Thyroid gland (tissue), 4 donors: Measurements from ENCODE around the gene KBTBD2. TPM values are rescaled to one million over a fixed set of nuclear protein-coding genes. Genes with fewer than 3 reads are reported as not detected.

ENCODE experiments used
- DNase-seq, 2 donors: peaks; one replicate each; pipeline ENCODE4 v3.0.0-alpha.2; 2019
- H3K27ac ChIP-seq, 3 donors: fragments of 200-600 bp; sonication (generic); 1 replicate in 2 of 3; 2 replicates in 1 of 3; pipeline ENCODE4 v1.5.1; 2016 to 2019; ENCODE audit warnings: mild to moderate bottlenecking in 1 of 3, moderate library complexity in 1 of 3
- H3K27me3 ChIP-seq: fragments of 200-600 bp; sonication (generic); one replicate; pipeline ENCODE4 v1.5.1; 2019
- H3K36me3 ChIP-seq, 2 donors: fragments of 200-600 bp; sonication (generic); one replicate each; pipeline ENCODE4 v1.5.1; 2016 to 2019
- H3K4me1 ChIP-seq, 2 donors: fragments of 200-600 bp; sonication (generic); one replicate each; pipeline ENCODE4 v1.5.1; 2017 to 2019
- H3K4me3 ChIP-seq, 3 donors: fragments of 200-600 bp; sonication (generic); replicated peaks in 1 of 3; 1 replicate in 2 of 3; 2 replicates in 1 of 3; pipeline ENCODE4 v1.5.1; 2016; ENCODE audit warnings: mild to moderate bottlenecking in 1 of 3
- H3K9me3 ChIP-seq: fragments of 200-600 bp; sonication (generic); one replicate; pipeline ENCODE4 v1.5.1; 2017
- POLR2A ChIP-seq, 2 donors: fragments of 450-650 bp; IDR thresholded peaks; one replicate each; pipeline ENCODE4 v1.6.1; 2017; ENCODE audit warnings: antibody characterized with exemption in 2 of 2, mild to moderate bottlenecking in 2 of 2, moderate library complexity in 1 of 2
- WGBS, 2 donors: methylation state at CpG; one replicate each; pipeline ENCODE4 v1.1.5; 2017; 5-methylcytosine and 5-hydroxymethylcytosine counted together
- intact Hi-C: fragments of 100-400 bp; cut with DNase I; formaldehyde crosslinking; loops from one replicate; pipeline ENCODE4 v1.15.1; 2023
- total RNA-seq, 4 donors: library from RNA; depleted of rRNA; stranded (reverse); fragments of >200 nt; gene quantifications; one replicate each; pipeline ENCODE4 v1.2.3, GENCODE V29; 2016
- TF ChIP-seq, protein P1 (sequence below), 6 experiments: fragments of 200-600 bp in 3 of 6; fragments of 450-650 bp in 3 of 6; sonication (generic) in 3 of 6; IDR thresholded peaks; one replicate each; pipeline ENCODE4 v1.5.1; 2016 to 2019; ENCODE audit warnings: antibody characterized with exemption in 6 of 6, mild to moderate bottlenecking in 2 of 6, inconsistent platforms in 1 of 6, moderate library complexity in 1 of 6

KBTBD2 gene
- total RNA-seq, 4 donors from 2014 or later = 35.1 to 49.8 (median 42.5) TPM

DNA sequence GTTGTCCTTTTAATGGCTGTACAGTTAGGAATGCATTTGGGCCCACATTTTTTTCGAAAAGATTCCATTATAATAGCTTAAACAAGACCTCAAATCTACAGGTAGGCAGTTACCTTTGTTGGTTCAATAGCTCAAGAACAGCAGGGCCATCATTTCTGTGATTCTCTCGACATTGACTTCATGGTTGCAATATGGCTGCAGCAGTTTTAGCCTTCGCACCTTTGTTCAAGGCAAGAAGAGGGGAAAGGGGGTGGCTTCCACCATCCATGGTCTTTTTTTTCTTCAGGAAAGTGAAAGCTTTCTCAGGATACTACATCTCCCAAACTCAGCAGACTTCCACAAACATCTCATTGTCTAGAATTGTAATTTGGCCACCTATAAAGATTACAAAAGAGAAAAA, 2.2 kb upstream of the KBTBD2 start:
- no peaks in the 10 kb centered on the region for H3K27me3 ChIP-seq
- TF ChIP-seq, protein P1, sequence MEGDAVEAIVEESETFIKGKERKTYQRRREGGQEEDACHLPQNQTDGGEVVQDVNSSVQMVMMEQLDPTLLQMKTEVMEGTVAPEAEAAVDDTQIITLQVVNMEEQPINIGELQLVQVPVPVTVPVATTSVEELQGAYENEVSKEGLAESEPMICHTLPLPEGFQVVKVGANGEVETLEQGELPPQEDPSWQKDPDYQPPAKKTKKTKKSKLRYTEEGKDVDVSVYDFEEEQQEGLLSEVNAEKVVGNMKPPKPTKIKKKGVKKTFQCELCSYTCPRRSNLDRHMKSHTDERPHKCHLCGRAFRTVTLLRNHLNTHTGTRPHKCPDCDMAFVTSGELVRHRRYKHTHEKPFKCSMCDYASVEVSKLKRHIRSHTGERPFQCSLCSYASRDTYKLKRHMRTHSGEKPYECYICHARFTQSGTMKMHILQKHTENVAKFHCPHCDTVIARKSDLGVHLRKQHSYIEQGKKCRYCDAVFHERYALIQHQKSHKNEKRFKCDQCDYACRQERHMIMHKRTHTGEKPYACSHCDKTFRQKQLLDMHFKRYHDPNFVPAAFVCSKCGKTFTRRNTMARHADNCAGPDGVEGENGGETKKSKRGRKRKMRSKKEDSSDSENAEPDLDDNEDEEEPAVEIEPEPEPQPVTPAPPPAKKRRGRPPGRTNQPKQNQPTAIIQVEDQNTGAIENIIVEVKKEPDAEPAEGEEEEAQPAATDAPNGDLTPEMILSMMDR (IDR thresholded peaks at IDR 0.05) = no peak
- no peak for TF ChIP-seq POLR2A (IDR thresholded peaks at IDR 0.05)
- H3K4me3 ChIP-seq = no peak overlapping the region
- peaks cover 16 to 20% of the 10 kb centered on the region in 2 donors for H3K4me1 ChIP-seq
- WGBS, 2 donors = 92 to 99% methylated on average over 3 of the region's 3 CpGs
- no peak for DNase-seq
- H3K9me3 ChIP-seq = no peaks in the 10 kb centered on the region
- no peaks in the 10 kb centered on the region for H3K36me3 ChIP-seq
- no peak overlapping the region for H3K27ac ChIP-seq
- intact Hi-C loops = no loop called here

DNA sequence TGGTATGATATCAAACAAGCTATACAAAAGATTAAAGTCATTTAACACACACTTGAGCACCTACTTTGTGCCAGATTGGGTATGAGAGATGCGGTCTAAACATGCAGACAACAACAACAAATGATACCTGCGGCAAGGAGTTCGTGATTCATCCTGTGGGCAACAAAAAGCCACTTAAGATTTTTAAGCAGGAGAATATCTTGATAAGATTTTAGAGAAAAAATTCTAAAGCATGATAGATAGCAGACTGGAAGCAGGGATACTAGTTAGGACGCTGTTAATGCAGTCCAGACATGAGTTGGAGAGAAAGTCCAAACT, 1.6 kb upstream of the KBTBD2 start:
- H3K4me3 ChIP-seq = no peak overlapping the region
- intact Hi-C loops = no loop called here
- H3K4me1 ChIP-seq = peaks cover 16 to 23% of the 10 kb centered on the region in 2 donors
- H3K36me3 ChIP-seq = no peaks in the 10 kb centered on the region
- no peaks in the 10 kb centered on the region for H3K27me3 ChIP-seq
- DNase-seq = no peak
- 73 to 74% methylated on average over 4 of the region's 4 CpGs for WGBS, 2 donors
- TF ChIP-seq, protein P1 (IDR thresholded peaks at IDR 0.05) = no peak
- TF ChIP-seq POLR2A (IDR thresholded peaks at IDR 0.05) = no peak
- H3K9me3 ChIP-seq = no peaks in the 10 kb centered on the region
- peak overlapping the region; percentile 91 to 100 (median 96) for H3K27ac ChIP-seq

DNA sequence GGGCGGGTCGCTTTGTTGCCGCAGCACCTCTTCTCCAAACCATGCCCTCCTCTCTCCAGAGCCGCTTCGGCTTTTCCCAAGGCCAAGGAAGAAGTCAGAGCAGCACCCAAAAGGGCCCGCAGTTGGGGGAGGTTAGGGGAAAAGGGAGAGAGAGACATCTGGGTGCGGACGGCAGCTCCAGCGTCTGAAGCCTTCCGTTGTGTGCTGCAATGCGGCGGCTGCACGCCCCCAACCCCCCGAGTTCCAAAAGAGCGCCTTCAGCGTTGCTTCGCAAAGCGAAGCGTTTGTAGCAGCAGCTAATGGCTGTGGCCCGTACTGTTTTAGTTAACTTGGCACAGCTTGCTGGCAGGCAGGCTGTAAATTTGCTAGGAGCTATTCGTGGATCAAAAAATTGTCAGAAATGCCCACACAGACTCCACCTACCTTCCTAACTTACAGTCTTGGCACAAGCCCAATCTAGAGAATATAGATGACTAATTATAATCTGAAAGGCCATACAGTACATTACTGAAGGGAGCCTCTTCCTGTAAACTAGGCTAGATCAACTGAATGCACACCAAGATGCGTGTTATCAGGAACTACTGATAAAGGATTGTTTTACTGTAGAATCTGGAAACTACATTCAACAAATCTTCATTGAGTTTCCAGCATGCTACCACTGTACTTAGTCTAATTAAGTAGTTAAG, 1.1 kb upstream of the KBTBD2 start:
- H3K9me3 ChIP-seq = no peaks in the 10 kb centered on the region
- H3K4me3 ChIP-seq = peak overlapping the region; percentile 1 to 56 (median 49)
- peaks cover 19 to 28% of the 10 kb centered on the region in 2 donors for H3K4me1 ChIP-seq
- no peak for TF ChIP-seq POLR2A (IDR thresholded peaks at IDR 0.05)
- TF ChIP-seq, protein P1 (IDR thresholded peaks at IDR 0.05) = no peak
- intact Hi-C loops = no loop called here
- H3K36me3 ChIP-seq = no peaks in the 10 kb centered on the region
- DNase-seq = peak; percentile 29 to 48
- H3K27ac ChIP-seq = peak overlapping the region; percentile 91 to 100 (median 96)
- 4% methylated on average over 22 of the region's 22 CpGs for WGBS, 2 donors
- H3K27me3 ChIP-seq = no peaks in the 10 kb centered on the region

DNA sequence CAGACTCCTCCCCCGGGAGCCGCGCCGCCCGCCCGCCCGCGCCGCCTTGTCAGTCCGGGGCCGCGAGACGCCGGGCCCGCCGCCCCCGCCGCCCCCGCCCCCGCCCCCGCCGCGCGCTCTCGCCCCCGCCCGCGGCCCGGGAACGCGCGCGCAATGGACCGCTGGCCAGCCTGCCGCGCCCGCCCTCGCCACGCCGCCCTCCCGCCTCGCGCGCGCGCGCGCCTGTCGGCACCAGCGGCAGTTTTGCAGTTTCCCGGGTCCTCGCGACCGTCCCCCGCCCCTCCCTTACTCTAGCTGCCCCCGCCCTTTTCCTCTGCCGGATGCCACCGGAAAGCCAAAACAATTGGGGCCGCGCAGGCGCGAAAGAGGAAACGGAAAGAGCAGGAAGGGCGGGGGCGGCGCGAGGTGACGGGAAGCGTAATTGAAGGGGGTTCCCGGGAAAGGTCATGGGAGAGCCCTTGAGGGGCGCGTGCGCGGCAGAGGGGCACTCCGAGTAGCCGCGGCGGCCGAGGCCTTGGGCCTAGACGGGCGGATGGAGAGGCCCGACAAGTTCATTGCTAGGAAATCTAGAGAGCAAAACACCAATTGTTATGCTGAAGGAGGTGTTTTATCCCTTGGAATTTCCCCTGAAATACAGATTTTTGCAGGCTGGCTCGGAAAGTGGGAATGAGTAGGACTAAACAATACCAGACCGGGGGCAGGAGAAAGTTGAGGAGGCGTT, 400 bp upstream of the KBTBD2 start:
- Histone ChIP-seq H3K4me1 (peaks cover 24 to 35% of the 10 kb centered on the region in 2 donors), H3K4me3 (peak overlapping the region; percentile 1 to 92 (median 83)), H3K9me3 (no peaks in the 10 kb centered on the region), H3K27ac (peak overlapping the region; percentile 91 to 100 (median 96)), H3K36me3 (no peaks in the 10 kb centered on the region), H3K27me3 (no peaks in the 10 kb centered on the region)
- 1% methylated on average over 30 to 36 of the region's 85 CpGs for WGBS, 2 donors
- DNase-seq = peak; percentile 98 to 99
- intact Hi-C loops = no loop called here
- peak in 1 of 2 donors; percentile 88 for TF ChIP-seq POLR2A (IDR thresholded peaks at IDR 0.05)
- TF ChIP-seq, protein P1 (IDR thresholded peaks at IDR 0.05) = no peak

DNA sequence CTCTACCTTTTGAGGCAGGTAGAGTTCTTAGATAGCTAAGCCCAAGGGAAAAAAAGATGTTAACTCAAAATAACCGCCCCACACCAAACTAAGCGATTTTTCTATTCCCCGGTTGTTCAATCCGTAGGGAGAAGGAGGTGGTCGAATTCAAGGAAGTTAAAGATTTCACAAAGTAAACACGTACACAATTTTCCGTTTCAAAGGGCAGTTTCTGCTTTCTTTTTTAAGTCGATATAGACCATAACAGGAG, 842 bp downstream of the KBTBD2 start:
- H3K4me3 ChIP-seq = peak overlapping the region; percentile 28 to 92 (median 73)
- WGBS, 2 donors = 0 to 1% methylated on average over 8 of the region's 8 CpGs
- no peaks in the 10 kb centered on the region for H3K36me3 ChIP-seq
- peak overlapping the region; percentile 84 to 100 (median 95) for H3K27ac ChIP-seq
- H3K27me3 ChIP-seq = no peaks in the 10 kb centered on the region
- peaks cover 24 to 45% of the 10 kb centered on the region in 2 donors for H3K4me1 ChIP-seq
- TF ChIP-seq, protein P1 (IDR thresholded peaks at IDR 0.05) = no peak
- no peak for TF ChIP-seq POLR2A (IDR thresholded peaks at IDR 0.05)
- H3K9me3 ChIP-seq = no peaks in the 10 kb centered on the region
- intact Hi-C loops = no loop called here
- DNase-seq = no peak
